GM12878 (cell line): Measurements from ENCODE around the gene LYRM4. TPM values are rescaled to one million over a fixed set of nuclear protein-coding genes. Genes with fewer than 3 reads are reported as not detected.

Experiments
- ATAC-seq: fragments of 200-7000 bp; cut with Tn5 transposase; 3 replicates; pipeline ENCODE4 v1.9.1; 2020; ENCODE audit warnings: mild to moderate bottlenecking, moderate library complexity
- BruUV-seq: library from RNA; stranded (reverse); fragments of 400-500 nt; replicated peaks from 2 replicates; lab custom pipeline; 2021; lab: Mats Ljungman, UMichigan
- CTCF ChIA-PET: fragments of 300-600 bp; sonication (Branson Sonifier 250); formaldehyde crosslinking; extraction: SDS; loops from one replicate; lab custom pipeline; 2021; ENCODE audit warnings: inconsistent platforms; lab: Yijun Ruan, JAX
- POLR2A ChIA-PET: fragments of 350-600 bp; formaldehyde crosslinking; extraction: SDS; loops from one replicate; lab custom pipeline; 2021; ENCODE audit warnings: inconsistent platforms; lab: Charles Lee
- RAD21 ChIA-PET: fragments of 300-600 bp; sonication (Branson Sonifier 250); formaldehyde crosslinking; loops from one replicate; lab custom pipeline; 2023; ENCODE audit warnings: antibody characterized with exemption; ENCODE audit not compliant: unreplicated experiment; lab: Charles Lee
- SMC1A ChIA-PET: fragments of 300-600 bp; sonication (Branson Sonifier 250); formaldehyde crosslinking; loops from one replicate; lab custom pipeline; 2023; ENCODE audit not compliant: unreplicated experiment, uncharacterized antibody; lab: Charles Lee
- DNase-seq: peaks from one replicate; pipeline ENCODE4 v3.0.0-alpha.2; 2011; ENCODE audit warnings: low read depth, low spot score
- FAIRE-seq: peaks from 3 replicates; lab custom pipeline; 2011; peaks lifted over from hg19 to GRCh38; lab: Jason Lieb, UNC
- H2AFZ ChIP-seq: 2 replicates; pipeline ENCODE4 v1.6.0; 2011; ENCODE audit warnings: low read depth, low read length, control low read depth; ENCODE audit not compliant: control insufficient read depth
- H3K27ac ChIP-seq: 2 replicates; pipeline ENCODE4 v1.5.1; 2011; ENCODE audit warnings: control low read depth; ENCODE audit not compliant: control insufficient read depth, insufficient read depth
- H3K27me3 ChIP-seq, 2 experiments: replicated peaks in 1 of 2; 2 replicates each; pipeline versions ENCODE4 v1.6.0 to v1.6.1; 2011; ENCODE audit warnings: low read length in 1 of 2; ENCODE audit not compliant: control insufficient read depth in 2 of 2, insufficient read depth in 2 of 2
- H3K36me3 ChIP-seq, 2 experiments: 2 replicates each; pipeline ENCODE4 v1.5.1; 2011; ENCODE audit warnings: low read length in 1 of 2; ENCODE audit not compliant: control insufficient read depth in 2 of 2, insufficient read depth in 2 of 2
- H3K4me1 ChIP-seq: 2 replicates; pipeline ENCODE4 v1.6.1; 2011; ENCODE audit warnings: mild to moderate bottlenecking, low read length, moderate library complexity, mixed read lengths; ENCODE audit not compliant: control insufficient read depth, insufficient read depth
- H3K4me2 ChIP-seq: 2 replicates; pipeline ENCODE4 v1.6.0; 2011; ENCODE audit warnings: control low read depth; ENCODE audit not compliant: control insufficient read depth, insufficient read depth
- H3K4me3 ChIP-seq: fragments of 200-600 bp; sonication (generic); 2 replicates; pipeline ENCODE4 v1.5.1; 2016
- H3K79me2 ChIP-seq: 2 replicates; pipeline ENCODE4 v1.6.0; 2011; ENCODE audit warnings: low read length; ENCODE audit not compliant: control insufficient read depth, insufficient read depth
- H3K9ac ChIP-seq: 2 replicates; pipeline ENCODE4 v1.8.0; 2011; ENCODE audit warnings: low read length, control low read depth, mixed read lengths; ENCODE audit not compliant: control insufficient read depth, insufficient read depth
- H3K9me3 ChIP-seq: replicated peaks from 3 replicates; pipeline ENCODE4 v1.5.1; 2011; ENCODE audit warnings: mild to moderate bottlenecking, low read length; ENCODE audit not compliant: control insufficient read depth, insufficient read depth
- H4K20me1 ChIP-seq: 2 replicates; pipeline ENCODE4 v1.6.0; 2011; ENCODE audit not compliant: control insufficient read depth, insufficient read depth
- BACH1 ChIP-seq: fragments of 450-650 bp; IDR thresholded peaks from 2 replicates; pipeline ENCODE4 v1.6.1; 2017; ENCODE audit warnings: mild to moderate bottlenecking, borderline replicate concordance
- BHLHE40 ChIP-seq, 2 experiments: fragments of 450-650 bp in 1 of 2; IDR thresholded peaks; 2 replicates each; pipeline ENCODE4 v1.6.1; 2011 to 2017; ENCODE audit warnings: low read depth in 2 of 2, borderline replicate concordance in 1 of 2, improper control_type of control experiment in 1 of 2, low read length in 1 of 2, mild to moderate bottlenecking in 1 of 2
- CREM ChIP-seq: IDR thresholded peaks from 2 replicates; pipeline ENCODE4 v1.6.1; 2014; ENCODE audit warnings: antibody characterized with exemption, low read depth
- IKZF1 ChIP-seq: fragments of 450-650 bp; conservative IDR thresholded peaks from 2 replicates; pipeline ENCODE4 v1.6.1; 2017; ENCODE audit warnings: antibody characterized with exemption, mild to moderate bottlenecking
- JUND ChIP-seq: IDR thresholded peaks from 2 replicates; pipeline ENCODE4 v1.6.1; 2012; ENCODE audit warnings: low read depth, mild to moderate bottlenecking, low read length, improper control_type of control experiment, moderate library complexity
- KAT2A ChIP-seq: conservative IDR thresholded peaks from 2 replicates; pipeline ENCODE4 v1.6.1; 2011; ENCODE audit warnings: low read depth, low read length; ENCODE audit not compliant: control insufficient read depth
- MEF2A ChIP-seq: IDR thresholded peaks from 2 replicates; pipeline ENCODE4 v1.6.1; 2011; ENCODE audit warnings: low read depth, mild to moderate bottlenecking, low read length, moderate library complexity; ENCODE audit not compliant: insufficient read depth
- NFYB ChIP-seq: IDR thresholded peaks from 2 replicates; pipeline ENCODE4 v1.6.1; 2011; ENCODE audit warnings: low read depth, mild to moderate bottlenecking, low read length, improper control_type of control experiment, moderate library complexity; ENCODE audit not compliant: insufficient read depth
- PAX8 ChIP-seq: fragments of 450-650 bp; IDR thresholded peaks from 2 replicates; pipeline ENCODE4 v1.6.1; 2017; ENCODE audit warnings: mild to moderate bottlenecking, moderate library complexity
- POLR2A ChIP-seq: IDR thresholded peaks from 2 replicates; pipeline ENCODE4 v1.6.1; 2011; ENCODE audit warnings: low read depth, mild to moderate bottlenecking, low read length
- RB1 ChIP-seq: fragments of 450-650 bp; formaldehyde crosslinking; IDR thresholded peaks from 2 replicates; pipeline ENCODE4 v1.6.1; 2017; ENCODE audit warnings: mild to moderate bottlenecking, borderline replicate concordance
- RFX5 ChIP-seq: IDR thresholded peaks from 2 replicates; pipeline ENCODE4 v1.6.1; 2011; ENCODE audit warnings: low read depth, low read length, improper control_type of control experiment
- RUNX3 ChIP-seq: IDR thresholded peaks from 2 replicates; pipeline ENCODE4 v1.6.1; 2012; ENCODE audit warnings: low read length, inconsistent platforms
- SUPT20H ChIP-seq: IDR thresholded peaks from 2 replicates; pipeline ENCODE4 v1.6.1; 2011; ENCODE audit warnings: low read depth, mild to moderate bottlenecking, low read length, moderate library complexity, borderline replicate concordance; ENCODE audit not compliant: control insufficient read depth
- ZBED1 ChIP-seq: IDR thresholded peaks from 2 replicates; pipeline ENCODE4 v1.6.1; 2016; ENCODE audit warnings: borderline replicate concordance
- ZNF384 ChIP-seq: IDR thresholded peaks from 2 replicates; pipeline ENCODE4 v1.6.1; 2012; ENCODE audit warnings: low read depth, mild to moderate bottlenecking, low read length, improper control_type of control experiment, borderline replicate concordance
- WGBS: methylation state at CpG from one replicate; pipeline ENCODE4 v1.1.6; 2016; ENCODE audit warnings: low lambda C conversion rate; ENCODE audit not compliant: insufficient replicate concordance, insufficient coverage; ENCODE audit errors: missing lambda C conversion rate; 5-methylcytosine and 5-hydroxymethylcytosine counted together
- in situ Hi-C: fragments of 300-500 bp; cut with MboI; formaldehyde crosslinking; loops from 9 replicates; pipeline ENCODE4 v1.14.3; 2018; ENCODE audit warnings: mixed read lengths
- intact Hi-C: fragments of 100-400 bp; cut with micrococcal nuclease; formaldehyde crosslinking; loops from one replicate; pipeline ENCODE4 v1.14.2; 2022; ENCODE audit not compliant: unreplicated experiment
- polyA plus RNA-seq, 11 experiments: library from polyadenylated mRNA; depleted of rRNA in 4 of 11; unstranded in 6 of 11; stranded (reverse) in 5 of 11; fragments of >200 nt; fragmentation: Nextera tagmentation in 4 of 11; fragmentation: Illumina TruSeq in 1 of 11; extraction: Ambion mirVana in 4 of 11; extraction: Trizol in 1 of 11; gene quantifications; 1 replicate in 1 of 11; 2 replicates in 10 of 11; pipeline versions ENCODE4 v1.2.1 to v1.2.3, GENCODE V29; 2011 to 2016; ENCODE audit warnings: inconsistent platforms in 2 of 11, missing spikeins in 2 of 11, low read depth in 1 of 11
- total RNA-seq, 4 experiments: library from RNA; depleted of rRNA in 3 of 4; stranded (reverse); fragments of >200 nt in 3 of 4; fragmentation: Illumina TruSeq in 1 of 4; extraction: Trizol in 1 of 4; gene quantifications; 2 replicates each; pipeline versions ENCODE4 v1.2.1 to v1.2.3, GENCODE V29; 2013 to 2021
- TF ChIP-seq, protein P1 (sequence below): fragments of 450-650 bp; IDR thresholded peaks from 2 replicates; pipeline ENCODE4 v1.6.1; 2017; ENCODE audit warnings: mild to moderate bottlenecking, moderate library complexity
- TF ChIP-seq, protein P2 (sequence below): fragments of 450-650 bp; IDR thresholded peaks from 2 replicates; pipeline ENCODE4 v1.6.1; 2017; ENCODE audit warnings: borderline replicate concordance

Gene LYRM4
- total and polyA plus RNA-seq, 10 of the 15 experiments (the other 5 are each of a cell fraction or from before 2014, with no cell fraction given) = 32.7 to 66.8 (median 44.0) TPM

DNA sequence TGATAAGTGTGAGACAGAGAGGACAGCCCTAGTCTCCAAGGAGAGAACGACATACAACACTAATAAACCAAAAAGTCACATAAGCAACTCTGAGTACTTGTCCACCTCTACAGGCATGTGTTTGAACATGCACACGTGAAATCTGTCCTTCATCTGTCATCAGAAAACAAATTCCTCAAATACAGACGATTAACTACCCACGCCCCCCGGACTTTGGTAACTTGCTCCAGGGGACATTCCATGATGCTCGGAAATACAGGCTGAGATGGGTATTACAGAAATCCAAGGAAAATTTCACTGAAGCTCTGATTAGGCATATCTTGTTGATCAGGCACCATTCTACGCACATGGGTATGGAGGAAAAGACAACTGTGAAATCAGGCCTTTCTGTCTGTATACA, 57.8 kb downstream of the LYRM4 start:
- ChIA-PET RAD21 (no interaction called here), SMC1A (interaction anchor here (0.9 kb wide), 1 partner anchor 12 kb away, joined by 3 read pairs; no protein-coding TSS in a partner anchor), POLR2A (no interaction called here), CTCF (interaction anchor here (0.7 kb wide), 1 partner anchor 59 kb away, joined by 3 read pairs; no protein-coding TSS in a partner anchor)
- no peaks in the 10 kb centered on the region for H4K20me1 ChIP-seq
- H3K27ac ChIP-seq = no peak overlapping the region
- no peak overlapping the region for H3K4me2 ChIP-seq
- ATAC-seq (no peak), FAIRE-seq (no peak), DNase-seq (no peak)
- no peaks in the 10 kb centered on the region for H3K27me3 ChIP-seq
- WGBS = 95% methylated on average over 7 of the region's 7 CpGs
- no peaks in the 10 kb centered on the region; the same call in 1 of the 2 replicates for H3K79me2 ChIP-seq
- no peaks in the 10 kb centered on the region for H3K4me1 ChIP-seq
- no peak overlapping the region for H2AFZ ChIP-seq
- no peaks in the 10 kb centered on the region for H3K9me3 ChIP-seq
- intact Hi-C loops = no loop called here
- no peaks in the 10 kb centered on the region for H3K36me3 ChIP-seq
- in situ Hi-C loops = no loop called here
- TF ChIP-seq JUND (no peak), MEF2A (no peak), ZBED1 (no peak), PAX8 (no peak), RFX5 (no peak), IKZF1 (no peak), SUPT20H (no peak), BHLHE40 (IDR thresholded peaks at IDR 0.05; ENCODE audit: borderline replicate concordance in 1 of 2, low read depth in 2 of 2, low read length in 1 of 2) (no peak), POLR2A (no peak), BACH1 (no peak), ZNF384 (no peak), CREM (no peak), NFYB (no peak), RUNX3 (no peak), KAT2A (no peak), RB1 (no peak)
- TF ChIP-seq, protein P1, sequence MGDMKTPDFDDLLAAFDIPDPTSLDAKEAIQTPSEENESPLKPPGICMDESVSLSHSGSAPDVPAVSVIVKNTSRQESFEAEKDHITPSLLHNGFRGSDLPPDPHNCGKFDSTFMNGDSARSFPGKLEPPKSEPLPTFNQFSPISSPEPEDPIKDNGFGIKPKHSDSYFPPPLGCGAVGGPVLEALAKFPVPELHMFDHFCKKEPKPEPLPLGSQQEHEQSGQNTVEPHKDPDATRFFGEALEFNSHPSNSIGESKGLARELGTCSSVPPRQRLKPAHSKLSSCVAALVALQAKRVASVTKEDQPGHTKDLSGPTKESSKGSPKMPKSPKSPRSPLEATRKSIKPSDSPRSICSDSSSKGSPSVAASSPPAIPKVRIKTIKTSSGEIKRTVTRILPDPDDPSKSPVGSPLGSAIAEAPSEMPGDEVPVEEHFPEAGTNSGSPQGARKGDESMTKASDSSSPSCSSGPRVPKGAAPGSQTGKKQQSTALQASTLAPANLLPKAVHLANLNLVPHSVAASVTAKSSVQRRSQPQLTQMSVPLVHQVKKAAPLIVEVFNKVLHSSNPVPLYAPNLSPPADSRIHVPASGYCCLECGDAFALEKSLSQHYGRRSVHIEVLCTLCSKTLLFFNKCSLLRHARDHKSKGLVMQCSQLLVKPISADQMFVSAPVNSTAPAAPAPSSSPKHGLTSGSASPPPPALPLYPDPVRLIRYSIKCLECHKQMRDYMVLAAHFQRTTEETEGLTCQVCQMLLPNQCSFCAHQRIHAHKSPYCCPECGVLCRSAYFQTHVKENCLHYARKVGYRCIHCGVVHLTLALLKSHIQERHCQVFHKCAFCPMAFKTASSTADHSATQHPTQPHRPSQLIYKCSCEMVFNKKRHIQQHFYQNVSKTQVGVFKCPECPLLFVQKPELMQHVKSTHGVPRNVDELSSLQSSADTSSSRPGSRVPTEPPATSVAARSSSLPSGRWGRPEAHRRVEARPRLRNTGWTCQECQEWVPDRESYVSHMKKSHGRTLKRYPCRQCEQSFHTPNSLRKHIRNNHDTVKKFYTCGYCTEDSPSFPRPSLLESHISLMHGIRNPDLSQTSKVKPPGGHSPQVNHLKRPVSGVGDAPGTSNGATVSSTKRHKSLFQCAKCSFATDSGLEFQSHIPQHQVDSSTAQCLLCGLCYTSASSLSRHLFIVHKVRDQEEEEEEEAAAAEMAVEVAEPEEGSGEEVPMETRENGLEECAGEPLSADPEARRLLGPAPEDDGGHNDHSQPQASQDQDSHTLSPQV = no peak
- TF ChIP-seq, protein P2, sequence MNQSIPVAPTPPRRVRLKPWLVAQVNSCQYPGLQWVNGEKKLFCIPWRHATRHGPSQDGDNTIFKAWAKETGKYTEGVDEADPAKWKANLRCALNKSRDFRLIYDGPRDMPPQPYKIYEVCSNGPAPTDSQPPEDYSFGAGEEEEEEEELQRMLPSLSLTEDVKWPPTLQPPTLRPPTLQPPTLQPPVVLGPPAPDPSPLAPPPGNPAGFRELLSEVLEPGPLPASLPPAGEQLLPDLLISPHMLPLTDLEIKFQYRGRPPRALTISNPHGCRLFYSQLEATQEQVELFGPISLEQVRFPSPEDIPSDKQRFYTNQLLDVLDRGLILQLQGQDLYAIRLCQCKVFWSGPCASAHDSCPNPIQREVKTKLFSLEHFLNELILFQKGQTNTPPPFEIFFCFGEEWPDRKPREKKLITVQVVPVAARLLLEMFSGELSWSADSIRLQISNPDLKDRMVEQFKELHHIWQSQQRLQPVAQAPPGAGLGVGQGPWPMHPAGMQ = no peak
- no peak overlapping the region for H3K4me3 ChIP-seq
- H3K9ac ChIP-seq = no peak overlapping the region
- BruUV-seq = no TSS peak
